Measurements from ENCODE around the gene JPH2.

DNA sequence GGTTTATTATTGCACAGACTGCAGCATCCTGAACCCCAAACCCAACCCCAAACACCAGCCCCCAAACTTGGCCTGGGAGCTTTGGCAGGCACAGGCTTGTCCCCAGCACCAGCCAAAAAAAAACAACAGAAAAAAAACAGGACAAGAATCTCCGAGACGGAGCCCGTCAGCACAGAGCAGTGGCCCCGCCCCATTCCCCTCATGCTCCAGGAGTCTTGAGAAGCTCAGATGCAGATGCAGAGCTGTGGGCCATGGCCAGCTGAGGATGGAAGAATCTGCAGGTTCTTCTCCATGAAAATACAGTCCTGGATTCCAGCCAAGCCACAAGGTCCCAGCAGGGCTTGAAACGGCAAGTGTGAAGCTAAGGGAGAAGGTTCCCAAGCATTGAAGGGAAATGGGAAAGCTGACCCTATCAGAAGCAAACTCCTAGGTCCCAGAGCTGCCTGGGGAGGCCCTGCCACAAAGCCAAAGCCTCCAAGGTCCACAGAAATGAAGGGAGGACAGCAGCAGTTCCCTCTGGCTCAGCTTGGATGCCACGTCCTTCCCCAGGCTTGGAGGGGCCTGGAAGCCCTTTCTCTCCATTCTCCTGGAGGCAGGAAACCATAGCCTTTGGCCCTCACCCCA is 75.2 kb downstream of the JPH2 start:
- TF ChIP-seq CTCF (IDR thresholded peaks at IDR 0.05): no peak
- no peak for TF ChIP-seq ZFX (IDR thresholded peaks at IDR 0.05; ENCODE audit: borderline replicate concordance)

All from 22Rv1 (cell line).